DND-41 (cell line): ENCODE results near the gene TOX2.

Source experiments
- CTCF ChIP-seq: IDR thresholded peaks from 2 replicates; pipeline ENCODE4 v1.5.1; 2012; ENCODE audit warnings: borderline replicate concordance, low read length, moderate library complexity, mild to moderate bottlenecking; ENCODE audit not compliant: poor library complexity, severe bottlenecking; ENCODE audit errors: extremely low read depth
- EZH2 ChIP-seq: IDR thresholded peaks from 3 replicates; pipeline ENCODE4 v1.6.1; 2012; ENCODE audit warnings: borderline replicate concordance, low read depth, mild to moderate bottlenecking, moderate library complexity, low read length, inconsistent platforms; ENCODE audit not compliant: severe bottlenecking

- TF ChIP-seq CTCF, result no peak
- no peak for TF ChIP-seq EZH2
These were observed 107.8 kb downstream of the TOX2 start for GRCh38 chr20:44022464-44022863.
